ENCODE results near the gene GALNT2. TPM values are rescaled to one million over a fixed set of nuclear protein-coding genes. Genes with fewer than 3 reads are reported as not detected.

GALNT2 gene
- total RNA-seq, 2 experiments from 2014 or later = 59.8 to 62.4 TPM

DNA sequence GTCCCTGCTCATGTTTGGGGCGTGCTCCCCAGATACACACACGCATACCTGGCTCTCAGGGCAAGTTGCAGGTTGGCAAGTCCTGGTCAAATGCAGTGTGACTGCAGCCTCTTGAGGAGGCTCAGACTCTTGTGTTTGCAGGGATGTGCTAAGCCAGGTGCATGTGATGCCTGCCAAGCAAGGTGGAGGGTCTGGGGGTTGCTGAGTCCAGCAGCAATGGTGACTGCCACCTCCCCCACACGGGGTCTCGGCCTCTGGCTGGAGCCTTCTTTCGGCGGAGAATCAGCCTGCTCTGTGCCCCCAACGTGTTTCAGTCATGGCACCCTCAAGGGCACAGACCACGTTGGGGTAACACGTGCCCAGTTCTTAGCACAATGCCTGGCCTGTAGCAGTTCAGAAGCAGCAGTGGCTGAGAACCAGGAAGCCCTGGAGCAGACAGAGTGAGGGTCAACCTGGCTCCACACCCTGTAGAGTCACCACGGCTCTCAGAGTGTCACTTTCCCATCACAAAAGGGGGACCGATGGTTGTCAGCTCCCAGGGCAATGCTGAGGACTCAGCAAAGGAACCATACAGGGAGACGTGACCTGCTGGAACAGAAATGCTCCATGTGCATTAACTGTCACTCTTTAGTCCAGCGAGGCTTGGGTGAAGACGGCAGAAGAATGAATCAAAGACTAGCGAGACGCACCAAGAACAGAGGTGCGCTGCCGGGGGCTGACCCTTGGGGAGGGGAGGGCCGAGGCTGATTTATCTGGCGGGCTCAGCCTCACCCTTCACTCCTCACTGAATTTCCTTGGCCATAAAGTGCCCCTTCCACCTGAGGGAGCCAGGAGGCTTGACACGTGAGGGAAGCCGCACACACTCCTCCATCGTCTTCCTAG, 250.1 kb downstream of the GALNT2 start:
- Mint-ChIP-seq H3K9me3 (no peaks in the 10 kb centered on the region), H3K4me1 (ENCODE audit: low read depth) (no peaks in the 10 kb centered on the region), H3K36me3 (ENCODE audit: low read depth) (no peaks in the 10 kb centered on the region), H3K4me3 (no peak overlapping the region), H3K27me3 (ENCODE audit: low read depth) (peaks cover 4% of the 10 kb centered on the region), H3K27ac (no peak overlapping the region)
- intact Hi-C loops (cut with micrococcal nuclease) = loop anchor here (10.0 kb wide), 1 partner anchor 812 kb away; the partner anchor contains the start of gene NUP133
- CTCF ChIA-PET = no interaction called here
- DNase-seq = no peak

DNA sequence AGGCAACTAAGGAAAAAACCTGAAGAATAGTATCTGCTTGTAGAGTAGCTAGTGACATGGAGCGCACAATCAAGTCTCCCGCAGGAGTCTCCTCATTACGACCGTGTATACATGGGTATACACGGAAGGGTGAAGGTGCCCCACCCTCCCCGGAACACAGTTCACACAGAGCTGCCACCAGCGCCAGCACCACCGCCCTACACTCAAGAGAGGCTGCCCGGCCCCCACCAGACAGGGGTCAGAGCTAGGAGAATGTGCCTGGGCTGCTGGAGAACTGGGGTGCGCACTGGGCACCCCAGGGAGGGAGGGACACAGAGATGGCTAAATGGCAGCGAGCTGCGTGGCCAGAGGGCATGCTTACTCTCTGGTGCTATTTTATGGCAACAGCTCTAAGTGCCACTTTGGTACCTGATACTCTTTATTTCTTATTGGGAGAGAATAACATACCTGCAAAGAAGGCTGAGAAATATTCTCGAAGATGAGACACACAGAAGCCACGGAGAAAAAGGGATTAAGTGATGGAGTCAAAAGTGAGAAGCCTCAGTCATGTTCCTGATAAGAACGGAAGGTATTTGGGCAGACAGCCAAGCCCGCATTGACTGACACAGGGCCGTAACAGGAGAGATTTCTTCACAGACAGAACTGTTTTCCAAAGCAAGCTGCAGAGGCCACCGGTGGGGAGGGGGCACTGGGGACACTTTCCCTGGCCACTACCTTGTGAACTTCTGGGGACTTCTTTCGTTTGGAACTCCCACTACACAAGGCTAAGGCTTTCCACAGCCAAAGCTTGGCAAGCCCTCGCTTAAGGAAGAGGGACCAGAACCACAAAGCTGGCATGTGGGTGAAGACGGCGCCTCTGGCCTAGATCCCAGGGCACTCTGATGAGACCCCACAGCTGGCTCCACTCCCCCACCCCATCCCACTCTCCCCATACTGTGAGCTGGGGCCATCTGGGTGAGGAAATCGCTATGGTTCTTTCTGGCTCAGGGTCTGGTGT, 251.1 kb downstream of the GALNT2 start:
- no peak for DNase-seq
- Mint-ChIP-seq H3K4me3 (no peak overlapping the region), H3K9me3 (no peaks in the 10 kb centered on the region), H3K4me1 (ENCODE audit: low read depth) (no peaks in the 10 kb centered on the region), H3K27me3 (ENCODE audit: low read depth) (peaks cover 1% of the 10 kb centered on the region), H3K27ac (no peak overlapping the region), H3K36me3 (ENCODE audit: low read depth) (no peaks in the 10 kb centered on the region)
- intact Hi-C loops (cut with micrococcal nuclease) = loop anchor here (10.0 kb wide), 1 partner anchor 813 kb away; the partner anchor contains the start of gene NUP133
- CTCF ChIA-PET = interaction anchor here (0.7 kb wide), 1 partner anchor 469 kb away, joined by 4 read pairs; no protein-coding TSS in a partner anchor

DNA sequence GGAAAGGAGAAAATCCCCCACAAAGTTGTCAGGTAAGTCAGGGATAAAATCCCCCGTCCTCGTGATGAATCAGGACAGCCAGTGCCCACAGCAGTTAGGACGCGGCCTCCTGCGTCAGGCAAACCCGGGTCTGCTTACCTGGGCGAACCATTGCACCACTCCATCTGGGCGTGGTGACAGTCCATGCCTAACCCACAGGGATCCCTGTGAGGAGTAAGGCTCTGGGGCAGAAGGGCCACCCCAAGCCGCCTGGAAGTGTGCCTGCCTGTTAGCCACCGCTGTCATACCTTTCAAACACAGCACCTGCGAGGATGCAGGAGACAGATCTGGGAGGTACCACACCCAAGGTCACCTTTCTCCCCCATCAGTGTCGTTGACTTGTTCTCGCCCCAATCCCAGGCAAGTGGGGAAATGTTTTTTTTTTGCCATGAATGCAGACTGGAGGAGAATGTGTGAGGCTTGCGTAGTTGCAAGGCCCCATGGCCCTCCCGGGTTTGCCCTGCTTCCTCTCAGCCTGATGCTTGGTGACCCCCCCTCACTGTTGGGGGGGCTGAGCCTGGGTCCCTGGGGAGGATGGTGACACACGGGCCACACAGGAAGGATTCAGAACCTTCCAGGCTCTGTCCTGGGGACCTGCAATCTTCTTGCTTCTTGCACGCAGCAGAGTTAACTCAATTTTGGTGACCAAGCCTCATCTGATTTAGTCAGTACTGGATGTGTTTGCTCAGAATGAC, 252.1 kb downstream of the GALNT2 start:
- H3K27ac Mint-ChIP-seq = no peak overlapping the region
- no peak overlapping the region for H3K4me3 Mint-ChIP-seq
- no peaks in the 10 kb centered on the region for H3K27me3 Mint-ChIP-seq (ENCODE audit: low read depth)
- CTCF ChIA-PET = interaction anchor here (0.7 kb wide), 1 partner anchor 470 kb away, joined by 4 read pairs; no protein-coding TSS in a partner anchor
- no peak for DNase-seq
- intact Hi-C loops (cut with micrococcal nuclease) = loop anchor here (10.0 kb wide), 1 partner anchor 814 kb away; the partner anchor contains the start of gene NUP133
- no peaks in the 10 kb centered on the region for H3K36me3 Mint-ChIP-seq (ENCODE audit: low read depth)
- no peaks in the 10 kb centered on the region for H3K4me1 Mint-ChIP-seq (ENCODE audit: low read depth)
- no peaks in the 10 kb centered on the region for H3K9me3 Mint-ChIP-seq

DNA sequence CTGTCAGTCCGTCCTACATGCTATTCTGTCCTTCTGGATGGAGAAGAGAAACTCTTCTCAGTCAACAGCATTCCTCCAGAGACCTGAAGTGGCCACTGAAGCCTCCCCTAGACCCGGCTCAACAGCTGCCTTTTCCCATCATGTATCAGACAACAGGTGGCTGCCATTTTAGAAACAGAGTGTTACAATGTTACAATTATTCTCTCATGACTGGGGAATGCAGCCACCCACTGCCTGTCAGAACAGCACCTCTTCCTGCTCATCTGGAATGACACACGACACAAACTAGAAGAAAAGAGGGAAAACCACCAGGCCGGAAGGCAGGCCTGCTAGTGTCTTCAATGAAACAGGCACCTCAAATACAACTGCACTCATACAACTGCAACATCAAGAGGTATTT, 253.8 kb downstream of the GALNT2 start:
- CTCF ChIA-PET = no interaction called here
- Mint-ChIP-seq H3K27me3 (ENCODE audit: low read depth) (no peaks in the 10 kb centered on the region), H3K4me1 (ENCODE audit: low read depth) (no peaks in the 10 kb centered on the region), H3K36me3 (ENCODE audit: low read depth) (no peaks in the 10 kb centered on the region), H3K9me3 (no peaks in the 10 kb centered on the region), H3K27ac (no peak overlapping the region), H3K4me3 (no peak overlapping the region)
- no peak for DNase-seq
- intact Hi-C loops (cut with micrococcal nuclease) = no loop called here

DNA sequence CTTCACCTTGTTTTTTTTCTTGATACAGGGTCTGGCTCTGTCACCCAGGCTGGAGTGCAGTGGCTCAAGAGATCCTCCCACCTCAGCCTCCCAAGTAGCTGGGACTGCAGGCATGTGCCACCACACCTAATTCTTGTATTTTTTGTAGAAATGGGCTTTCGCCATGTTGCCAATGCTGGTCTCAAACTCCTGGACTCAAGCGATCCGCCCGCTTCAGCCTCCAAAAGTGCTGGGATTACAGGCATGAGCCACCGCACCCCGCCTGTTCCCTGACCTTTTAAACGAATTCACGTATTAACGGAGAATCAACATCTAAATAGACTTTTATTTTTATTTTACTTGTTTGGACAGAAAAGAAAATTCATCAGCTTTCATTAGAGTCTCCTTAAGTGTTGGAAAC, 254.3 kb downstream of the GALNT2 start:
- H3K4me3 Mint-ChIP-seq = no peak overlapping the region
- H3K27ac Mint-ChIP-seq = no peak overlapping the region
- intact Hi-C loops (cut with micrococcal nuclease) = no loop called here
- H3K9me3 Mint-ChIP-seq = no peaks in the 10 kb centered on the region
- H3K27me3 Mint-ChIP-seq (ENCODE audit: low read depth) = no peaks in the 10 kb centered on the region
- no peaks in the 10 kb centered on the region for H3K36me3 Mint-ChIP-seq (ENCODE audit: low read depth)
- H3K4me1 Mint-ChIP-seq (ENCODE audit: low read depth) = no peaks in the 10 kb centered on the region
- no peak for DNase-seq
- CTCF ChIA-PET = no interaction called here

DNA sequence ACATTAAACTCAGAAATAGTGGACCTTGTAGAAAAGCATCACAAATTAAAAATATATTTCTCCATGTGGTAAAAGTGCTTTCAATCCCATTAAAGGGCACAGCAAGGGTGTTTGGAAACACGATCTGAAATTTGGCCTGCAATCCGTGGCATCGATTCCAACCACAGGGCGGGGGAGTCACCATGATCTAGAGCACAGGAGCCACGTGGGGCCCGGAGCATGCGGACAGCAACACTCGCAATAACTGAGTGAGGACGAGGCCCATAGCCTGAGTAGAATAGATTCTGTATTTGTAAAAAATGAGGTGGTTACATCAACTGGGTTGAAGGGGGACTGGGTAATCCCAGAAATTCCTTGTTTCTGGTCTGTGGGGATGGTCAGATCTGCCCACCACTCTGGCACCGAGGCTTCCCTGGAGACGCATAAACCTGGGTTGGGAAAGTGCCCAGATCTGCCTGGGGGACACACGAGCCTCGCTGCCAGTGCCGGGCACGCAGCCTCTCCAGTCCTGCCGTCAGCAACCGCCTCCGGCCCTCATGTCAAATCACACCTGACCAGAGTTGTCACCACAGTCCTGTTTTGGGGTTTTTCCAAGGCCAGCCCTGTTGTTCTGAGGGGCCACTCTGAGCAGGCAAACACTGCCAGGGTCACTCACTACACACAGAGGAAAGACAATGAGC, 254.8 kb downstream of the GALNT2 start:
- intact Hi-C loops (cut with micrococcal nuclease) = no loop called here
- no peak for DNase-seq
- H3K27ac Mint-ChIP-seq = no peak overlapping the region
- CTCF ChIA-PET = no interaction called here
- H3K36me3 Mint-ChIP-seq (ENCODE audit: low read depth) = no peaks in the 10 kb centered on the region
- no peaks in the 10 kb centered on the region for H3K27me3 Mint-ChIP-seq (ENCODE audit: low read depth)
- no peaks in the 10 kb centered on the region for H3K4me1 Mint-ChIP-seq (ENCODE audit: low read depth)
- H3K9me3 Mint-ChIP-seq = no peaks in the 10 kb centered on the region
- H3K4me3 Mint-ChIP-seq = no peak overlapping the region

DNA sequence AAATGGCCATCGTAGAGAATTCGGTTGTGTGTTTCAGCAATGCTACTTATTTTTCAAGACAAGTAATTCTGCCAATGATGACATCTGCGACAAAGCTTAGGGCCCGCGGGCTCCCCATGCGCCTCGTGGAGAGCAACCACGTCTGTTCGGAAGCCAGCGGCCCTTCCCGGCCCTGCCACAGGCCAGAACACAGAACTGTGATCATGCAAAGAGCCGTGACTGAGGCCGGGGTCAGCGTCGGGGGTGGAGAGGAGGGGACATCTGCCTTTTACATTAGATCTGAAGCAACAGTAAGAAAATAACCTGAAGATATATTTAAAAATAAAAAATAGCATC, 255.4 kb downstream of the GALNT2 start:
- DNase-seq = no peak
- CTCF ChIA-PET = no interaction called here
- H3K27ac Mint-ChIP-seq = no peak overlapping the region
- H3K27me3 Mint-ChIP-seq (ENCODE audit: low read depth) = no peaks in the 10 kb centered on the region
- H3K9me3 Mint-ChIP-seq = no peaks in the 10 kb centered on the region
- no peaks in the 10 kb centered on the region for H3K4me1 Mint-ChIP-seq (ENCODE audit: low read depth)
- intact Hi-C loops (cut with micrococcal nuclease) = no loop called here
- H3K4me3 Mint-ChIP-seq = no peak overlapping the region
- H3K36me3 Mint-ChIP-seq (ENCODE audit: low read depth) = no peaks in the 10 kb centered on the region

DNA sequence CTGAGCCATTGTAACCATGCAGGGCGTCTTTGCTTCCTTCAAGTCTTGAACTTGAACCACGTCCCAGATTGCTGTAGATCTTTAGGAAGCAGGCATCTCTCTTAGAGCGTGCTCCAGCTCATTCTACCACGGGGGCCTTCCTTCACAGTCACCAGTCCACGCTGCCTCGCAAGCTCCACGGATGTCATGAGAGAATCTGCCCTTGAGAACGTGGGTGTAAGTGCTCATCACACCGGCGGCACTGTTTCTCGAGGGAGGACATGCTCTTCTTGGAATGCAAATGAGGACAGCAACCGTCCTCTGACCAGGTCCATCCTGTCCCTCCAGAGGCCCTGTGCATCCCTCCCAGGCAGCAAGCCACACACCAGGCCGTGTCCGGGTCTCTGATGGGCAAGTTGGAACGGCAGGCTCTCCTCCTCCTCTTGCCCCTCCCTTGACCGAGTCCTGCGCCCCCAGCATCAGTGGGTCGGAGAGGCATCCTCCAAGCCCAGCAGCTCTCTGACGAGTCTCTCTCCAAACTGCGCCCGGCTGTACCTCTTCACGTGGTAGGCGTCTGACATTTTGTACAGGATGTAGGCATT, 256.0 kb downstream of the GALNT2 start:
- Mint-ChIP-seq H3K36me3 (ENCODE audit: low read depth) (no peaks in the 10 kb centered on the region), H3K4me3 (no peak overlapping the region), H3K9me3 (no peaks in the 10 kb centered on the region), H3K27ac (no peak overlapping the region), H3K27me3 (ENCODE audit: low read depth) (no peaks in the 10 kb centered on the region), H3K4me1 (ENCODE audit: low read depth) (peaks cover under 1% of the 10 kb centered on the region)
- intact Hi-C loops (cut with micrococcal nuclease) = no loop called here
- CTCF ChIA-PET = no interaction called here
- DNase-seq = no peak

DNA sequence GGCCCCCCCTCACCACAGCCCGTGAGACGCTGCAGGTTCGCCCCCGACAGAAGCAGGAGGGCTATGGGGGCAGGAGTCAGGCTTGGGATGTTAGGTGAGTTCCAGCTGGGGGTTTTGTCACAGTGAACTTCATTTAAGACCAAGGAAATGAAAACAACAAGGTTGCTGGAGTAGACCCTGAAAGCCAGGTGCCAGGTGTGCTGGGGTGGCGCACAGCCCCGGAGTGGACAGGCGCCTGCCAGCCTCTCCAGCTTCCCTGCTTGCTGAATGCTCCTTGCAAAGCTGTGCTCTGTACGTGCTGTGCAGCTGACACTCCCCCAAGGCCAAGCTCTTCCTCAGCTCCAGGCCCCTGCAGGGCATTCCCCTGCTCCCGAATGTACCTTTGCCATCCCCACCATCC, 256.6 kb downstream of the GALNT2 start:
- H3K27ac Mint-ChIP-seq = no peak overlapping the region
- DNase-seq = no peak
- H3K27me3 Mint-ChIP-seq (ENCODE audit: low read depth) = no peaks in the 10 kb centered on the region
- peaks cover 3% of the 10 kb centered on the region for H3K4me1 Mint-ChIP-seq (ENCODE audit: low read depth)
- no peaks in the 10 kb centered on the region for H3K36me3 Mint-ChIP-seq (ENCODE audit: low read depth)
- CTCF ChIA-PET = no interaction called here
- intact Hi-C loops (cut with micrococcal nuclease) = no loop called here
- H3K9me3 Mint-ChIP-seq = no peaks in the 10 kb centered on the region
- H3K4me3 Mint-ChIP-seq = no peak overlapping the region

DNA sequence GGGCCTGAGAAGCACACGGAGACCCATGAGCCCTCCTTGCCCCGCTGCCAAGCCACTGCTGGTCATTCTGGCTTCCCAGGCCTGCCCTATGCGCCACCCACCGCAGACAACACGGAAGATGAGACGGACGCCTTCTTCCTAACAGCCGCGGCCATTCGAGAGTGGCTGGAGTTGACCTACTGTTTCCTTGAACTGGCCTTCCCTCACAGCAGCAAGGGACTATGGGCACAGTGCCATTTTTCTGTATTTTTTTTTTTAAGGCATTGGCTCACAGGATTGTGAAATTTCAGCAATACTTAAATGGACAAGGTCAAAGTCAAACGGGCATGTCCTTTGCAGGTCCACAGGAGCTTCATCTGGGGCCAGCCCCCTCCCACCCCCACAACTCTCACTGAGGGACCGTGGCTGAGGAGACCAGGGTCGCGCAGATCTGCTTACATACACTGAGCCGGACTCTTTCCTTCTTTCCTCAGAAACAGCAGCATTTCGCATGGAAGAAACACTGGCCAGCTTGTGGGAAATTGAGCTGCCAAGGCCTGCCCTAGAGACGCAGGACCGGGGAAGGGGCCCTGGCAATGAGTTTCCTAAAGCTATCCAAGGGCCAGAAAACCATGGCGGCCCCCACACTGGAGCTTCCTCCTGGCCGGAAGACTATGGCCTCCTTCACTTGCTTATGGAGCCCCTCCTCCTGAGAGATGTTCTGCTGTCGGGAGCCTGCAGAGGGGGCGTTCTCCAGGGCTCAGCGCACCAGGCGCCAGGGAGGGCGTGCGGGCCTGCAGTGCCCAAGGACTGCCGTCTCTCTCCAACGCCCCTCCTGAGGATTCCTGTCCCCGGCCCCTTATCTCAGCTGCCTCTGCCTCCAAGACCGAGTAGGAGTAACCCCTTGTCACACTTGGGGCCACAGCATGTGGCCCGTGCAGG, 260.2 kb downstream of the GALNT2 start:
- H3K4me1 Mint-ChIP-seq (ENCODE audit: low read depth) = peaks cover 3% of the 10 kb centered on the region
- no peaks in the 10 kb centered on the region for H3K9me3 Mint-ChIP-seq
- no peaks in the 10 kb centered on the region for H3K27me3 Mint-ChIP-seq (ENCODE audit: low read depth)
- CTCF ChIA-PET = interaction anchor here (0.7 to 1.0 kb wide), 2 partner anchors 241 to 336 kb away, joined by 3 read pairs; no protein-coding TSS in a partner anchor
- H3K36me3 Mint-ChIP-seq (ENCODE audit: low read depth) = no peaks in the 10 kb centered on the region
- no peak overlapping the region for H3K4me3 Mint-ChIP-seq
- intact Hi-C loops (cut with micrococcal nuclease) = no loop called here
- no peak for DNase-seq
- no peak overlapping the region for H3K27ac Mint-ChIP-seq
